ENCODE measurements around the gene NFE2L2. TPM values are rescaled to one million over a fixed set of nuclear protein-coding genes. Genes with fewer than 3 reads are reported as not detected.

Gene NFE2L2
- total RNA-seq, 1 experiment from 2014 or later = 24.2 TPM

DNA sequence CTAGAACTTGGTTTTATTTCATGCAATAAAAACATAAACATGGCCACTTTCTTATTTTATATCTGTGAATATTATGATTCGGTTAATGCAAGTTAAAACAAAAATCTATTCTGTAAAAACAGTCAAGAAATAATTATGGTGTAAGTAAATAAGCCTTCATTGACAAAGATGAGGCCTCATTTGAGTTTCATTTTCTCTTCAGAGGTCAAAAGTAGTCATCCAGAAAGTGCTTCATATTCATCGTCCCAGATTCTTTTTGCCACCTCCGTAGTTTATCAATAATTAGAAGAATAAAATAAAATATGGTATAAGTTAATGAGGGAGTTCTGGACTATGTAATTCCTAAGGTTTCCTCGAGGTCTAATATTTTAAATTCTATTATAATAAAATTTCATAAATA, 71.3 kb downstream of the NFE2L2 start:
- Histone ChIP-seq H4K20me1 (ENCODE audit: low read length) (no peaks in the 10 kb centered on the region), H3K27ac (ENCODE audit: low read length) (no peak overlapping the region), H3K79me2 (ENCODE audit: low read length) (no peaks in the 10 kb centered on the region), H3K36me3 (ENCODE audit: low read depth, low read length) (no peaks in the 10 kb centered on the region), H3K9me3 (ENCODE audit: low read length) (no peaks in the 10 kb centered on the region), H2AFZ (ENCODE audit: low read length) (no peak overlapping the region), H3K9me2 (replicated peaks; ENCODE audit: low read length) (no peaks in the 10 kb centered on the region), H3K27me3 (ENCODE audit: low read length) (no peaks in the 10 kb centered on the region), H3K4me2 (ENCODE audit: low read length) (no peak overlapping the region), H3K4me1 (ENCODE audit: insufficient read depth, low read length) (no peaks in the 10 kb centered on the region), H3F3A (ENCODE audit: low read length, unreplicated experiment) (no peaks in the 10 kb centered on the region), H3K4me3 (ENCODE audit: low read length) (no peak overlapping the region), H3K9ac (ENCODE audit: low read length) (no peak overlapping the region)
- TF ChIP-seq, protein P1, sequence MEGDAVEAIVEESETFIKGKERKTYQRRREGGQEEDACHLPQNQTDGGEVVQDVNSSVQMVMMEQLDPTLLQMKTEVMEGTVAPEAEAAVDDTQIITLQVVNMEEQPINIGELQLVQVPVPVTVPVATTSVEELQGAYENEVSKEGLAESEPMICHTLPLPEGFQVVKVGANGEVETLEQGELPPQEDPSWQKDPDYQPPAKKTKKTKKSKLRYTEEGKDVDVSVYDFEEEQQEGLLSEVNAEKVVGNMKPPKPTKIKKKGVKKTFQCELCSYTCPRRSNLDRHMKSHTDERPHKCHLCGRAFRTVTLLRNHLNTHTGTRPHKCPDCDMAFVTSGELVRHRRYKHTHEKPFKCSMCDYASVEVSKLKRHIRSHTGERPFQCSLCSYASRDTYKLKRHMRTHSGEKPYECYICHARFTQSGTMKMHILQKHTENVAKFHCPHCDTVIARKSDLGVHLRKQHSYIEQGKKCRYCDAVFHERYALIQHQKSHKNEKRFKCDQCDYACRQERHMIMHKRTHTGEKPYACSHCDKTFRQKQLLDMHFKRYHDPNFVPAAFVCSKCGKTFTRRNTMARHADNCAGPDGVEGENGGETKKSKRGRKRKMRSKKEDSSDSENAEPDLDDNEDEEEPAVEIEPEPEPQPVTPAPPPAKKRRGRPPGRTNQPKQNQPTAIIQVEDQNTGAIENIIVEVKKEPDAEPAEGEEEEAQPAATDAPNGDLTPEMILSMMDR (conservative IDR thresholded peaks at IDR 0.05; ENCODE audit: low read depth, low read length) = no peak
- TF ChIP-seq EZH2phosphoT487 (IDR thresholded peaks at IDR 0.05; ENCODE audit: borderline replicate concordance, low read length) (no peak), EZH2 (IDR thresholded peaks at IDR 0.05; ENCODE audit: low read length, unreplicated experiment) (no peak)
- intact Hi-C loops (cut with micrococcal nuclease) = no loop called here
- ChIA-PET POLR2A (ENCODE audit: unreplicated experiment) (no interaction called here), CTCF (no interaction called here)
- BruUV-seq (replicated peaks) = no TSS peak
- ATAC-seq (no peak), DNase-seq (no peak)

DNA sequence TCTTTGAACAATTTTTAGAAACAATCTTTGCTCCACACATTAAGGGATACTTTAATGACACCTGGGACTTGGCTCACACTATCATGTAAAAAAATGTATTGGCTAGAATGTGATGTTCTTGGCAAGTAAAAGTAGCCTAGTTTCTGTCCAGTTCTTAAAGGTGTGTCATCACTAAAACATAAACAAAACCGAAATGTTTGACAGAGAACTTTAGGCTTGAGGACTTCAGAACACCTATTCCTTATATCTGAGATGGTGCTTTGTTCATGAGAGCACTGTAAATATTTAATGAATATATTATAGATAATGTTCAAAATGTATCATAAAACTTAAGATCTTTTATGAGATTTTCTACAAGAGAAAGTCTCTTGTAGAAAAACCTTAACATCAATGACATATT, 71.7 kb downstream of the NFE2L2 start:
- H3K4me1 ChIP-seq (ENCODE audit: insufficient read depth, low read length) = no peaks in the 10 kb centered on the region
- POLR2A ChIA-PET (ENCODE audit: unreplicated experiment) = no interaction called here
- H3K9me3 ChIP-seq (ENCODE audit: low read length) = no peaks in the 10 kb centered on the region
- ATAC-seq (no peak), DNase-seq (no peak)
- H3F3A ChIP-seq (ENCODE audit: low read length, unreplicated experiment) = no peaks in the 10 kb centered on the region
- TF ChIP-seq, protein P1 (conservative IDR thresholded peaks at IDR 0.05; ENCODE audit: low read depth, low read length) = no peak
- TF ChIP-seq EZH2 (IDR thresholded peaks at IDR 0.05; ENCODE audit: low read length, unreplicated experiment) (no peak), EZH2phosphoT487 (IDR thresholded peaks at IDR 0.05; ENCODE audit: borderline replicate concordance, low read length) (no peak)
- H3K27me3 ChIP-seq (ENCODE audit: low read length) = no peaks in the 10 kb centered on the region
- no peaks in the 10 kb centered on the region for H3K36me3 ChIP-seq (ENCODE audit: low read depth, low read length)
- no TSS peak for BruUV-seq (replicated peaks)
- no peaks in the 10 kb centered on the region for H4K20me1 ChIP-seq (ENCODE audit: low read length)
- no peak overlapping the region for H3K9ac ChIP-seq (ENCODE audit: low read length)
- no peak overlapping the region for H3K4me2 ChIP-seq (ENCODE audit: low read length)
- H3K27ac ChIP-seq (ENCODE audit: low read length) = no peak overlapping the region
- H3K79me2 ChIP-seq (ENCODE audit: low read length) = no peaks in the 10 kb centered on the region
- no peak overlapping the region for H3K4me3 ChIP-seq (ENCODE audit: low read length)
- intact Hi-C loops (cut with micrococcal nuclease) = no loop called here
- H2AFZ ChIP-seq (ENCODE audit: low read length) = no peak overlapping the region
- CTCF ChIA-PET = no interaction called here
- H3K9me2 ChIP-seq (replicated peaks; ENCODE audit: low read length) = no peaks in the 10 kb centered on the region

DNA sequence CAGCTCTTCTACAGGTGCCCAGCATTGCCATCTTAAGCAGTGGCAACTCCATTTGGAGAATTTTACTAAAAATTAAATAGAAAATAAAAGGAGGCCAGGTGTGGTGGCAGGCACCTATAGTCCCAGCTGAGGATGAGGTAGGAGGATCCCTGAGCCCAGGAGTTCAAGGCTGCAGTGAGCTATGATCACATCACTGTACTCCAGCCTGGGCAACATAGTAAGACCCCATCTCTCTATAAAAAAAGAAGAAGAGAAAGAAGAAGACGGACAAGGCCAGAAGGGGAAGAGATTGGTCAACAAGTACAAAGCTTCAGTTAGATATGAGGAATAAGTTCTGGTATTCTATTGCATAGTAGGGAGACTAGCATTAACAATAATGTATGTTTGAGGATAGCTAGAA, 73.6 kb downstream of the NFE2L2 start:
- Histone ChIP-seq H3K27ac (ENCODE audit: low read length) (no peak overlapping the region), H3K9me2 (replicated peaks; ENCODE audit: low read length) (no peaks in the 10 kb centered on the region), H3F3A (ENCODE audit: low read length, unreplicated experiment) (no peaks in the 10 kb centered on the region), H2AFZ (ENCODE audit: low read length) (no peak overlapping the region), H3K4me1 (ENCODE audit: insufficient read depth, low read length) (no peaks in the 10 kb centered on the region), H3K27me3 (ENCODE audit: low read length) (no peaks in the 10 kb centered on the region), H4K20me1 (ENCODE audit: low read length) (no peaks in the 10 kb centered on the region), H3K9me3 (ENCODE audit: low read length) (no peaks in the 10 kb centered on the region), H3K4me3 (ENCODE audit: low read length) (no peak overlapping the region), H3K79me2 (ENCODE audit: low read length) (no peaks in the 10 kb centered on the region), H3K9ac (ENCODE audit: low read length) (no peak overlapping the region), H3K4me2 (ENCODE audit: low read length) (no peak overlapping the region), H3K36me3 (ENCODE audit: low read depth, low read length) (no peaks in the 10 kb centered on the region)
- intact Hi-C loops (cut with micrococcal nuclease) = no loop called here
- ATAC-seq (no peak), DNase-seq (no peak)
- TF ChIP-seq EZH2 (IDR thresholded peaks at IDR 0.05; ENCODE audit: low read length, unreplicated experiment) (no peak), EZH2phosphoT487 (IDR thresholded peaks at IDR 0.05; ENCODE audit: borderline replicate concordance, low read length) (no peak)
- TF ChIP-seq, protein P1 (conservative IDR thresholded peaks at IDR 0.05; ENCODE audit: low read depth, low read length) = no peak
- POLR2A ChIA-PET (ENCODE audit: unreplicated experiment) = no interaction called here
- BruUV-seq (replicated peaks) = no TSS peak
- CTCF ChIA-PET = no interaction called here

All from PC-3 (cell line).